Mucosa of descending colon (tissue), 3 donors: ENCODE data around the gene UBXN11. TPM values are rescaled to one million over a fixed set of nuclear protein-coding genes. Genes with fewer than 3 reads are reported as not detected.
"Not testable (repeated sequence)": the region's sequence is repeated elsewhere in the genome, so short reads cannot be mapped to it uniquely, and the experiment has no call there.

Experiments
- ATAC-seq: fragments of 200-7000 bp; cut with Tn5 transposase; one replicate; pipeline ENCODE4 v1.9.1; 2020; ENCODE audit warnings: mild to moderate bottlenecking, moderate library complexity
- DNase-seq, 3 donors: peaks; one replicate each; pipeline ENCODE4 v3.0.0-alpha.2; 2020
- H3K36me3 ChIP-seq: fragments of 200-600 bp; one replicate; pipeline ENCODE4 v1.8.0; 2021; ENCODE audit warnings: low read depth, mild to moderate bottlenecking
- H3K4me1 ChIP-seq: fragments of 200-600 bp; one replicate; pipeline ENCODE4 v1.8.0; 2021; ENCODE audit warnings: low read depth, mild to moderate bottlenecking
- H3K4me3 ChIP-seq: fragments of 200-600 bp; one replicate; pipeline ENCODE4 v1.8.0; 2021; ENCODE audit warnings: mild to moderate bottlenecking
- H3K9me3 ChIP-seq: fragments of 200-600 bp; one replicate; pipeline ENCODE4 v1.8.0; 2021; ENCODE audit warnings: mild to moderate bottlenecking
- CTCF ChIP-seq: fragments of 200-600 bp; IDR thresholded peaks from one replicate; pipeline ENCODE4 v1.8.0; 2022; ENCODE audit warnings: antibody characterized with exemption, mild to moderate bottlenecking
- intact Hi-C, 2 donors: fragments of 100-400 bp; cut with DNase I in 1 of 2; cut with micrococcal nuclease in 1 of 2; formaldehyde crosslinking; loops; one replicate each; pipeline versions ENCODE4 v1.11.0 to v1.11.1; 2022; cut with DNase I, micrococcal nuclease
- total RNA-seq, 3 donors: library from RNA; stranded (reverse); fragmentation: NEBNext Ultra II Directional in 2 of 3; extraction: Animal tissue kit (Norgen Biotek cat#: 25700) in 2 of 3; gene quantifications; one replicate each; pipeline versions ENCODE4 v1.2.1 to v1.2.4, GENCODE V29; 2021 to 2023
- donor health status: DM: no; HTN: no; CAD: no; lungs with moderate emphysema.
- donor health status: DM: no; HTN: no; CAD: no.
- donor health status: DM: no; HTN: yes; CAD: no.

Gene UBXN11
- total RNA-seq, 3 donors from 2014 or later = 12.9 to 17.9 (median 16.4) TPM

DNA sequence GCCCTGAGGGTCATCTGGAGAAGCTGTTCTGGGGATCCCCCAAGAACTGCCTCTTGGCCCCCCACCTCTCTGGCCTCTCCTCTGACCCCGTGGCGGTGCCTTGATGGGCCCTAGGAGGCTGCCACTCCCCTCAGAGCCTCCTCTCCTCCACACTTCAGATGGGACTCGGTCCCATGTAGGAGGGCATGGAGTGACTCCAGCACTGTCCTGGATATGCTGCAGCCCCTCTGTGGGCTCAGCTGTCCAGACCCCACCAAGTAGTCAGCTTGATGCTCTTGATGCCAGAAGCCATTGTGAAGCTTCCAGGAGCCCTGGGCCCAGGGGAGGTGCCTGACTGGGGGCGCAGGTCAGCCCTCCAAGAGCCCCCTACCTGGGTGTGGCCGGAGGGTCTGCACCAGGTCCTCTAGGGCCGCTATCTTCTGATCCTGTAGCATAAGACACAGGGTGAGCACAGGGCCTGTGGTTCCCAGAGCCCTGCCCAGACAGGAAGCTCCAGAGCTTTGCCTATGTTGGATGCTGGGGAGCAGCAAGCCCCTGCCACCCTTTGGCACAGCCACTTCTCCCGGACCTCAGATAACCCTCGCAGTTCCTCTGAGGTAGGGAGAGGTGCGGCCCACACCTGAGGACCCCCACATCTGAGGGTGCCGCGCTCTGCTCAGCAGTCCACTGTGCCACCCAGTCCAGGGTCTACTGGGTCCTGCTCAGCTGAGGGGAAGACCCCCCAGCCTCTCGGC is 9.2 kb downstream of the UBXN11 start:
- TF ChIP-seq CTCF = no peak

GRCh38 chr1:26296340-26297056 is 9.9 kb downstream of the UBXN11 start:
- TF ChIP-seq CTCF = no peak
- Histone ChIP-seq H3K9me3 (no peaks in the 10 kb centered on the region), H3K4me1 (peaks cover 1% of the 10 kb centered on the region), H3K36me3 (no peaks in the 10 kb centered on the region), H3K4me3 (no peak overlapping the region)
- intact Hi-C loops = no loop called here
- ATAC-seq = no peak
- no peak for DNase-seq

More for the DNA sequence above, 9.2 kb downstream of the UBXN11 start:
- H3K9me3 ChIP-seq = no peaks in the 10 kb centered on the region
- DNase-seq (no peak), ATAC-seq (no peak)
- no peaks in the 10 kb centered on the region for H3K4me1 ChIP-seq
- intact Hi-C loops = no loop called here
- no peaks in the 10 kb centered on the region for H3K36me3 ChIP-seq
- H3K4me3 ChIP-seq = no peak overlapping the region

DNA sequence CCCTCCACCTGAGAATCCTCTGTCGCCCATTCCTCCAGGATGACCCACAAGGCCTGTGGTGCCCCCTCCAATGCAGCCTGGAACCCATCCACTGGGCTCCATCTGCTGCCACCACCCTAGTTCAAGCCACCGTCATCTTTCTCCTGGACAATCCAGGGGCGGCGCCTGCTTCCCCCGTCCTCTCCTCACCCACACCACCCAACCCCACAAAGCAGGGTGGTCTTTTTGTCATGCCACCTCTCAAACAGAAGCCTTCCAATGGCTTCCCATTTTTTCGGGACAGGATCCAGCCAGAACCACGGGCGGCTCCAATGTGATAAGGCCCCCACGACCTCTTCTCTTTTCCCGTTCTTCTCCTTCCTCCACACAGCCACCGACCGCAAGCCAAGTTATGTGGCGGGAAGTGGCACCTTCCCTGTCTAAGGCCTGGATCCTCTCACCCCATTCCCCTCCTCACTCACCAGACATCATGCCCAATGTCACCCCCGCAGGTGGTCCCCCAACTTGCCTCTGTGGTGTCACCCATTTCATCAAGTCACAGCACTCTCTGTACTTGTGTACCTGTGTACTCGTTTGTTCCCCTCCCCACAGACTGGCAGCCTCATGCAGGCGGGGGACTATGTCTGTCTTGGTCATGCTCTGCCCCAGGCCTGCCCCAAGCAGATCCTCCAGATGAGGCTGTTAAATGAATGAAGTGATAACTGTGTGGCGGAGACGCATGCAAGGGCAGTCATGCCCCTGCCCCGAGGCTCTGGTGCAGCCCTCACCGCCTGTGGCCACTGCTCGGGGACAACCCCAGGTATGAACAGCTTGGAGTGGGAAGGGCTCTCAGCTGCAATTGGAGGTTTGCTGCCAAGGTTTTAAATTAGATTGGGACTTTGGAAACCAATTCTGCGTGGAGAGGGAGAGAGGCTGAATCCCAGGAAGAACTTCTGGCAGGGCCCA is 11.0 kb downstream of the UBXN11 start:
- ATAC-seq = no peak
- Histone ChIP-seq H3K9me3 (no peaks in the 10 kb centered on the region), H3K36me3 (no peaks in the 10 kb centered on the region), H3K4me1 (peaks cover 7% of the 10 kb centered on the region), H3K4me3 (no peak overlapping the region)
- DNase-seq = no peak
- no peak for TF ChIP-seq CTCF
- intact Hi-C loops = no loop called here

DNA sequence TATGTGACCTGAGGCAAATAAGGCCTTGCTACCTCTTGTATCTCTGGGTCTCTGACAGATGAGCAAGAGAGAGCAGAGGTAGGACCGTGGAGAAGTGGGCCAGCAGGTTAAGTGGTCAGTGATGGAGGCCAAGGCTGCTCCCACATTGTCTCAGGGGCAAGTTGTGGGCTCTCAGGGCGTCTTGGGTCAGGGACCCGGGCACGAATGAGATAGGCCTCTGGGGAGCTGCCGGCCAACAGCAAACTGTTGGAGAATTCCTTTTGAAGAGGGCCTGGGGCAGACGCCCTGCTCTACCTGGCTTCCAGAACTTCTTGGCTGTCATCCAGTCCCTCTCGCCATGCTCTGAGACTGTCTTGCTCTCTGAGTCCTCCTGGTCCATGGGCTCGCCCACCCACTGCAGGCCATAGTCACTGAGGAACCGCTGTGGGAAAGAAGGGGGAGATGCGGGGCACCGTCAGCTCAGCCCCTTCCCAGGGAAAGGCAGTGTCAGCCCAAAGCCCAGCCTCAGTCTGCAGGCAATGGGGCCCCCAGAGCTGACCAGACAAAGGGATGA is 12.4 kb downstream of the UBXN11 start:
- H3K9me3 ChIP-seq = no peaks in the 10 kb centered on the region
- peaks cover 17% of the 10 kb centered on the region for H3K4me1 ChIP-seq
- H3K36me3 ChIP-seq = no peaks in the 10 kb centered on the region
- H3K4me3 ChIP-seq = no peak overlapping the region
- TF ChIP-seq CTCF = no peak
- ATAC-seq (no peak), DNase-seq (no peak)
- intact Hi-C loops = no loop called here

DNA sequence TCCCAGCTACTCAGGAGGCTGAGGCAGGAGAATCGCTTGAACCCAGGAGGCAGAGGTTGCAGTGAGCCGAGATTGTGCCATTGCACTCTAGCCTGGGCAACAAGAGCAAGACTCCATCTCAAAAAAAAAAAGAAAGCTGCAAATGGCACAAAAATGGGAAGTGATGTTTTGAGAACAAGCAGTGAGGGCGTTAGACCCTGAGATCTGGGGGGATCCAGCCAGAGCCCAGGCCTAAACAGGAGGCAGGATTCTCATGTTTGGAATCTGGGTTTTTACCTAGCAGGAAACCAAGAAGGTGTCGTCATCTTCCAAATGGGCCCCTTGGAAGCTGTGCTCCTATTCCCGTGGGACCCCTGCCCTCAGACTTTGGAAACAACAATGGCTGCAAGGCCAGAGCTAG is 13.7 kb downstream of the UBXN11 start:
- intact Hi-C loops = not testable (repeated sequence)

More for the DNA sequence above, 13.7 kb downstream of the UBXN11 start:
- not testable (repeated sequence) for H3K4me3 ChIP-seq, ATAC-seq, H3K36me3 ChIP-seq, DNase-seq, H3K9me3 ChIP-seq
- H3K4me1 ChIP-seq = peaks cover 20% of the 10 kb centered on the region
